GM23338 (cell line): ENCODE measurements around the gene SLC6A1.

ENCODE experiments used
- EZH2 ChIP-seq: fragments of 200-600 bp; sonication (generic); IDR thresholded peaks from one replicate; pipeline ENCODE4 v1.8.0; 2017; ENCODE audit warnings: antibody characterized with exemption, mild to moderate bottlenecking, low read depth; ENCODE audit not compliant: unreplicated experiment
- EZH2phosphoT487 ChIP-seq: fragments of 200-600 bp; sonication (generic); IDR thresholded peaks from one replicate; pipeline ENCODE4 v1.8.1; 2018; ENCODE audit warnings: antibody characterized with exemption; ENCODE audit not compliant: unreplicated experiment
- POLR2AphosphoS5 ChIP-seq: IDR thresholded peaks from 2 replicates; pipeline ENCODE4 v1.6.1; 2016; ENCODE audit warnings: antibody characterized with exemption, low read depth
- STAT1 ChIP-seq: IDR thresholded peaks from one replicate; pipeline ENCODE4 v1.6.1; 2016; ENCODE audit warnings: antibody characterized with exemption; ENCODE audit not compliant: unreplicated experiment
- ZNF331 ChIP-seq: fragments of 250-450 bp; sonication (Bioruptor Pico); IDR thresholded peaks from 2 replicates; pipeline ENCODE4 v1.5.0; 2020; ENCODE audit warnings: low read depth, mild to moderate bottlenecking, moderate library complexity
- TF ChIP-seq, protein P1 (sequence below): IDR thresholded peaks from one replicate; pipeline ENCODE4 v1.6.1; 2018; ENCODE audit warnings: antibody characterized with exemption; ENCODE audit not compliant: unreplicated experiment
- TF ChIP-seq, protein P2 (sequence below), 2 experiments: fragments of 200-600 bp in 1 of 2; sonication (generic) in 1 of 2; conservative IDR thresholded peaks; 2 replicates each; pipeline versions ENCODE4 v1.5.1 to v1.6.1; 2016 to 2017; ENCODE audit warnings: antibody characterized with exemption in 2 of 2, low read depth in 2 of 2, mild to moderate bottlenecking in 2 of 2, moderate library complexity in 1 of 2

DNA sequence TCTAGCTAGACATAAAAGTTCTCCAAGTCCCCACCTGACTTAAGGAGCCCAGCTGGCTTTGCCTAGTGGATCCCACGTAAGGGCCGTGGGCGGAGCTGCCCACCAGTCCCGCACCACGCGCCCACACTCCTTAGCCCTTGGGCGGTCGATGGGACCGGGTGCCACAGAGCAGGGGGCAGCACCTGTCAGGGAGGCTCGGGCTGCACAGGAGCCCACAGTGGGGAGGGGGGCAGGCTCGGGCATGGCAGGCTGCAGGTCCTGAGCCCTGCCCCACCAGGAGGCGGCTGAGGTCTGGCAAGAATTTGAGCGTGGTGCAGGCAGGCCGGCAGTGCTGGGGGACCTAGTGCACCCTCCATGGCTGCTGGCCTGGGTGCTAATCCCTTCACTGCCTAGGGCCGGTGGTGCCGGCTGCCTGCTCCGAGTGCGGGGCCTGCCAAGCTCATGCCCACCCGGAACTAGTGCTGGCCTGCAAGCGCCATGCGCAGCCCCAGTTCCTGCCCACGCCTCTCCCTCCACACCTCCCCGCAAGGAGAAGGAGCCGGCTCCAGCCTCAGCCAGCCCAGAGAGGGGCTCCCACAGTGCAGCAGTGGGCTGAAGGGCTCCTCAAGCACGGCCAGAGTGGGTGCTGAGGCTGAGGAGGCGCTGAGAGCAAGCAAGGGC is 78.7 kb downstream of the SLC6A1 start:
- TF ChIP-seq ZNF331 (CRISPR knock-in tag) (no peak), POLR2AphosphoS5 (no peak), EZH2 (no peak), EZH2phosphoT487 (no peak), STAT1 (no peak)
- TF ChIP-seq, protein P1, sequence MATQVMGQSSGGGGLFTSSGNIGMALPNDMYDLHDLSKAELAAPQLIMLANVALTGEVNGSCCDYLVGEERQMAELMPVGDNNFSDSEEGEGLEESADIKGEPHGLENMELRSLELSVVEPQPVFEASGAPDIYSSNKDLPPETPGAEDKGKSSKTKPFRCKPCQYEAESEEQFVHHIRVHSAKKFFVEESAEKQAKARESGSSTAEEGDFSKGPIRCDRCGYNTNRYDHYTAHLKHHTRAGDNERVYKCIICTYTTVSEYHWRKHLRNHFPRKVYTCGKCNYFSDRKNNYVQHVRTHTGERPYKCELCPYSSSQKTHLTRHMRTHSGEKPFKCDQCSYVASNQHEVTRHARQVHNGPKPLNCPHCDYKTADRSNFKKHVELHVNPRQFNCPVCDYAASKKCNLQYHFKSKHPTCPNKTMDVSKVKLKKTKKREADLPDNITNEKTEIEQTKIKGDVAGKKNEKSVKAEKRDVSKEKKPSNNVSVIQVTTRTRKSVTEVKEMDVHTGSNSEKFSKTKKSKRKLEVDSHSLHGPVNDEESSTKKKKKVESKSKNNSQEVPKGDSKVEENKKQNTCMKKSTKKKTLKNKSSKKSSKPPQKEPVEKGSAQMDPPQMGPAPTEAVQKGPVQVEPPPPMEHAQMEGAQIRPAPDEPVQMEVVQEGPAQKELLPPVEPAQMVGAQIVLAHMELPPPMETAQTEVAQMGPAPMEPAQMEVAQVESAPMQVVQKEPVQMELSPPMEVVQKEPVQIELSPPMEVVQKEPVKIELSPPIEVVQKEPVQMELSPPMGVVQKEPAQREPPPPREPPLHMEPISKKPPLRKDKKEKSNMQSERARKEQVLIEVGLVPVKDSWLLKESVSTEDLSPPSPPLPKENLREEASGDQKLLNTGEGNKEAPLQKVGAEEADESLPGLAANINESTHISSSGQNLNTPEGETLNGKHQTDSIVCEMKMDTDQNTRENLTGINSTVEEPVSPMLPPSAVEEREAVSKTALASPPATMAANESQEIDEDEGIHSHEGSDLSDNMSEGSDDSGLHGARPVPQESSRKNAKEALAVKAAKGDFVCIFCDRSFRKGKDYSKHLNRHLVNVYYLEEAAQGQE: no peak
- TF ChIP-seq, protein P2, sequence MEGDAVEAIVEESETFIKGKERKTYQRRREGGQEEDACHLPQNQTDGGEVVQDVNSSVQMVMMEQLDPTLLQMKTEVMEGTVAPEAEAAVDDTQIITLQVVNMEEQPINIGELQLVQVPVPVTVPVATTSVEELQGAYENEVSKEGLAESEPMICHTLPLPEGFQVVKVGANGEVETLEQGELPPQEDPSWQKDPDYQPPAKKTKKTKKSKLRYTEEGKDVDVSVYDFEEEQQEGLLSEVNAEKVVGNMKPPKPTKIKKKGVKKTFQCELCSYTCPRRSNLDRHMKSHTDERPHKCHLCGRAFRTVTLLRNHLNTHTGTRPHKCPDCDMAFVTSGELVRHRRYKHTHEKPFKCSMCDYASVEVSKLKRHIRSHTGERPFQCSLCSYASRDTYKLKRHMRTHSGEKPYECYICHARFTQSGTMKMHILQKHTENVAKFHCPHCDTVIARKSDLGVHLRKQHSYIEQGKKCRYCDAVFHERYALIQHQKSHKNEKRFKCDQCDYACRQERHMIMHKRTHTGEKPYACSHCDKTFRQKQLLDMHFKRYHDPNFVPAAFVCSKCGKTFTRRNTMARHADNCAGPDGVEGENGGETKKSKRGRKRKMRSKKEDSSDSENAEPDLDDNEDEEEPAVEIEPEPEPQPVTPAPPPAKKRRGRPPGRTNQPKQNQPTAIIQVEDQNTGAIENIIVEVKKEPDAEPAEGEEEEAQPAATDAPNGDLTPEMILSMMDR (conservative IDR thresholded peaks at IDR 0.05; ENCODE audit: low read depth in 2 of 2): no peak
